Measurements from ENCODE around the gene CARMIL1. TPM values are rescaled to one million over a fixed set of nuclear protein-coding genes. Genes with fewer than 3 reads are reported as not detected.

The CARMIL1 gene
- total RNA-seq, 1 experiment from 2014 or later, result 23.6 TPM

DNA sequence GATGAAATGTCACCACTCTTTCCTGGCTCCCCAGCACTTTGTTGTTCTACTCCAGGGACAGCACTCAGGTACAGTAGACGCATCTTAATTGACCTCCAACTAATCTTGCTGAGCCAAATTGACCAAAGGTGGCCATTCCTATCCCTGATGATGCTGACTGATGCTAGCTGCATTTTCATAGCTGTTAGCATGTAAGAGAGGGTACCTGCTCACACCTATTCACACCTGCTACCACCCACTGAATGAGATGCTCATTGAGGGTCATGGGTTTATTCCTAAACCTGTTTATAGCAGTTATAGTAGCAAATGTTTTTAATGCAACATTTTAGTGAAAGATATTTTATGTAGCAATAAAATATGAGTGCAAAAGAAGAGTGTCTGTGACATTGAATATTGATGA lies 145.1 kb downstream of the CARMIL1 start:
- Mint-ChIP-seq H3K27me3 (ENCODE audit: low read depth) (no peaks in the 10 kb centered on the region), H3K4me3 (no peak overlapping the region), H3K4me1 (peaks cover 22 to 23% of the 10 kb centered on the region in 2 experiments), H3K36me3 (ENCODE audit: insufficient read depth in 1 of 3, low read depth in 3 of 3) (peaks cover 14 to 18% (median 17%) of the 10 kb centered on the region in 3 experiments), H3K27ac (no peak overlapping the region; a peak in 1 of 7 replicates), H3K9me3 (peaks cover 12 to 14% of the 10 kb centered on the region in 2 experiments)
- Histone ChIP-seq H3K4ac (ENCODE audit: low read depth, low read length) (no peak overlapping the region), H3K23me2 (ENCODE audit: insufficient read length, low read depth, low read length, poor library complexity, severe bottlenecking) (no peaks in the 10 kb centered on the region), H3K4me2 (ENCODE audit: insufficient read depth, insufficient read length, low read length) (no peak overlapping the region), H3K56ac (ENCODE audit: insufficient read length, low read depth, low read length) (no peak overlapping the region), H3T11ph (ENCODE audit: low read length) (no peak overlapping the region), H2BK5ac (ENCODE audit: insufficient read length, low read length) (no peak overlapping the region), H4K20me1 (ENCODE audit: control insufficient read depth, insufficient read depth, insufficient read length) (no peaks in the 10 kb centered on the region), H3K23ac (ENCODE audit: insufficient read length, low read depth, low read length) (no peak overlapping the region), H3K27me3 (ENCODE audit: insufficient read depth, low read length) (no peaks in the 10 kb centered on the region), H3K9ac (ENCODE audit: extremely low read depth, insufficient read length, low read length) (no peak overlapping the region), H4K91ac (ENCODE audit: insufficient read length, low read depth, low read length) (no peak overlapping the region), H3K27ac (ENCODE audit: insufficient read length, low read depth, low read length) (no peak overlapping the region), H3K9me3 (ENCODE audit: control insufficient read depth, low read depth, low read length) (peaks cover 5% of the 10 kb centered on the region), H4K8ac (replicated peaks; ENCODE audit: insufficient read length, low read depth, low read length) (no peak overlapping the region), H2BK20ac (ENCODE audit: low read depth, low read length, poor library complexity, severe bottlenecking) (no peak overlapping the region), H3K14ac (ENCODE audit: insufficient read depth, low read length) (no peak overlapping the region), H2BK120ac (ENCODE audit: low read depth, low read length, poor library complexity, severe bottlenecking) (no peak overlapping the region), H3K18ac (ENCODE audit: insufficient read length, low read depth, low read length) (no peak overlapping the region), H2AFZ (ENCODE audit: low read length) (no peak overlapping the region), H4K5ac (ENCODE audit: insufficient read length, low read depth, low read length) (no peak overlapping the region), H2AK5ac (ENCODE audit: insufficient read length, low read length) (no peak overlapping the region), H2BK15ac (ENCODE audit: low read depth, low read length) (no peak overlapping the region), H3K79me1 (ENCODE audit: insufficient read depth, low read depth, low read length, poor library complexity, severe bottlenecking) (no peaks in the 10 kb centered on the region), H2BK12ac (ENCODE audit: insufficient read length, low read depth, low read length) (no peak overlapping the region), H3K79me2 (ENCODE audit: insufficient read depth, low read length) (no peaks in the 10 kb centered on the region), H3K4me1 (ENCODE audit: insufficient read depth, low read length) (peaks cover 3% of the 10 kb centered on the region; the same call in 1 of the 2 replicates)
- WGBS (ENCODE audit: extremely low coverage, insufficient read length, low lambda C conversion rate), result no CpG with 5 or more reads among the region's 1 CpG
- no peak for TF ChIP-seq CTCF (conservative IDR thresholded peaks at IDR 0.05)
- no peak for DNase-seq

Data from H9 (cell line).